WTC11 (cell line): ENCODE results near the gene CENPS. TPM values are rescaled to one million over a fixed set of nuclear protein-coding genes. Genes with fewer than 3 reads are reported as not detected.

Experiments used
- ATAC-seq: fragments of 200-7000 bp; cut with Tn5 transposase; 2 replicates; pipeline ENCODE4 v1.10.0; 2021; ENCODE audit warnings: mild to moderate bottlenecking, moderate library complexity
- CTCF ChIA-PET: fragments of 300-600 bp; sonication (Branson Sonifier 250); formaldehyde crosslinking; loops from one replicate; lab custom pipeline; 2021; ENCODE audit warnings: antibody characterized with exemption; lab: Charles Lee
- POLR2A ChIA-PET: fragments of 350-600 bp; sonication (Branson Sonifier 250); formaldehyde crosslinking; loops from one replicate; lab custom pipeline; 2021; ENCODE audit warnings: antibody characterized with exemption; lab: Charles Lee
- DNase-seq: peaks from one replicate; pipeline ENCODE4 v3.0.0; 2021; ENCODE audit warnings: low spot score
- H3K27ac Mint-ChIP-seq: 2 replicates; pipeline ENCODE4 v1.8.0; 2021; ENCODE audit warnings: mixed read lengths
- H3K27me3 Mint-ChIP-seq: 2 replicates; pipeline ENCODE4 v1.8.0; 2021; ENCODE audit warnings: low read depth, mild to moderate bottlenecking, moderate library complexity, mixed read lengths
- H3K36me3 Mint-ChIP-seq: 2 replicates; pipeline ENCODE4 v1.8.0; 2021; ENCODE audit warnings: mixed read lengths
- H3K4me1 Mint-ChIP-seq: 2 replicates; pipeline ENCODE4 v1.8.0; 2022; ENCODE audit warnings: mixed read lengths
- H3K4me3 Mint-ChIP-seq: 2 replicates; pipeline ENCODE4 v1.8.0; 2021; ENCODE audit warnings: mild to moderate bottlenecking, moderate library complexity, mixed read lengths
- H3K9me3 Mint-ChIP-seq: 2 replicates; pipeline ENCODE4 v1.8.0; 2021; ENCODE audit warnings: mixed read lengths
- AR ChIP-seq: fragments of 250-450 bp; sonication (Bioruptor Pico); IDR thresholded peaks from 2 replicates; pipeline ENCODE4 v1.9.0; 2021; ENCODE audit warnings: mild to moderate bottlenecking
- CREB1 ChIP-seq: sonication (generic); formaldehyde crosslinking; IDR thresholded peaks from 2 replicates; pipeline ENCODE4 v1.8.0; 2023; ENCODE audit warnings: mild to moderate bottlenecking, missing genetic modification reagents
- E2F1 ChIP-seq: sonication (generic); formaldehyde crosslinking; IDR thresholded peaks from 2 replicates; pipeline ENCODE4 v1.8.0; 2022; ENCODE audit warnings: mild to moderate bottlenecking, missing genetic modification reagents
- FOXP1 ChIP-seq: sonication (generic); formaldehyde crosslinking; IDR thresholded peaks from 2 replicates; pipeline ENCODE4 v1.8.0; 2022; ENCODE audit warnings: missing genetic modification reagents, mild to moderate bottlenecking, moderate library complexity, borderline replicate concordance
- GRHL2 ChIP-seq: fragments of 250-450 bp; sonication (Bioruptor Pico); IDR thresholded peaks from 2 replicates; pipeline ENCODE4 v1.8.0; 2022; ENCODE audit warnings: mild to moderate bottlenecking, moderate library complexity; ENCODE audit not compliant: insufficient replicate concordance, severe bottlenecking
- HMGA2 ChIP-seq: fragments of 250-450 bp; sonication (Bioruptor Pico); IDR thresholded peaks from 2 replicates; pipeline ENCODE4 v1.4.0; 2021; ENCODE audit warnings: mild to moderate bottlenecking, moderate library complexity
- NR3C1 ChIP-seq: sonication (generic); formaldehyde crosslinking; conservative IDR thresholded peaks from 2 replicates; pipeline ENCODE4 v1.8.1; 2023; ENCODE audit warnings: low read depth, mild to moderate bottlenecking, missing genetic modification reagents
- PRDM15 ChIP-seq: sonication (generic); formaldehyde crosslinking; IDR thresholded peaks from 2 replicates; pipeline ENCODE4 v1.8.0; 2022; ENCODE audit warnings: missing genetic modification reagents
- RORB ChIP-seq: fragments of 250-450 bp; sonication (Bioruptor Pico); IDR thresholded peaks from 2 replicates; pipeline ENCODE4 v1.9.0; 2021; ENCODE audit warnings: mild to moderate bottlenecking
- SMAD4 ChIP-seq: sonication (generic); formaldehyde crosslinking; IDR thresholded peaks from 2 replicates; pipeline ENCODE4 v1.8.0; 2022; ENCODE audit warnings: mild to moderate bottlenecking, missing genetic modification reagents
- SP1 ChIP-seq: sonication (generic); formaldehyde crosslinking; conservative IDR thresholded peaks from 2 replicates; pipeline ENCODE4 v1.8.1; 2022; ENCODE audit warnings: missing genetic modification reagents
- USF1 ChIP-seq: sonication (generic); formaldehyde crosslinking; IDR thresholded peaks from 2 replicates; pipeline ENCODE4 v1.8.0; 2022; ENCODE audit warnings: mild to moderate bottlenecking, missing genetic modification reagents
- ZNF121 ChIP-seq: sonication (generic); formaldehyde crosslinking; IDR thresholded peaks from 2 replicates; pipeline ENCODE4 v1.8.0; 2023; ENCODE audit warnings: missing genetic modification reagents
- ZNF138 ChIP-seq: sonication (generic); formaldehyde crosslinking; conservative IDR thresholded peaks from 2 replicates; pipeline ENCODE4 v1.8.1; 2022; ENCODE audit warnings: mild to moderate bottlenecking, moderate library complexity, missing genetic modification reagents
- ZNF219 ChIP-seq: sonication (generic); formaldehyde crosslinking; IDR thresholded peaks from 2 replicates; pipeline ENCODE4 v1.8.0; 2023; ENCODE audit warnings: missing genetic modification reagents, mild to moderate bottlenecking, borderline replicate concordance
- ZNF263 ChIP-seq: sonication (generic); formaldehyde crosslinking; IDR thresholded peaks from 2 replicates; pipeline ENCODE4 v1.8.1; 2022; ENCODE audit warnings: low read depth, mild to moderate bottlenecking, moderate library complexity, missing genetic modification reagents
- ZNF396 ChIP-seq: fragments of 250-450 bp; sonication (Bioruptor Pico); IDR thresholded peaks from 2 replicates; pipeline ENCODE4 v1.8.0; 2021; ENCODE audit warnings: mild to moderate bottlenecking, moderate library complexity, borderline replicate concordance
- total RNA-seq: library from RNA; stranded (reverse); gene quantifications from 3 replicates; pipeline ENCODE4 v1.2.3, GENCODE V29; 2021

Gene CENPS
- total RNA-seq, 1 experiment from 2014 or later, result 13.8 TPM

GRCh38 chr1:10444248-10444647, 14.0 kb downstream of the CENPS start:
- CTCF ChIA-PET, result interaction anchor here (0.7 to 2.6 kb wide), 2 partner anchors 14 to 206 kb away, joined by 3 to 14 read pairs; partner anchors contain the start of gene CENPS
- Mint-ChIP-seq H3K36me3 (peaks cover 6% of the 10 kb centered on the region; the same call in 1 of the 2 replicates), H3K27me3 (no peaks in the 10 kb centered on the region)

GRCh38 chr1:10444795-10445397, 14.7 kb downstream of the CENPS start:
- ChIA-PET CTCF (no interaction called here), POLR2A (no interaction called here)
- peak overlapping the region; percentile 36; the same call in 1 of the 2 replicates for H3K27ac Mint-ChIP-seq

More at GRCh38 chr1:10444248-10444647, 14.0 kb downstream of the CENPS start:
- POLR2A ChIA-PET, result interaction anchor here (0.7 kb wide), 1 partner anchor 48 kb away, joined by 6 read pairs; no protein-coding TSS in a partner anchor
- DNase-seq (no peak), ATAC-seq (no peak)
- H3K27ac Mint-ChIP-seq, result peak overlapping the region; percentile 36; the same call in 1 of the 2 replicates
- no peaks in the 10 kb centered on the region for H3K9me3 Mint-ChIP-seq
- no peaks in the 10 kb centered on the region for H3K4me1 Mint-ChIP-seq
- no peak overlapping the region for H3K4me3 Mint-ChIP-seq
- TF ChIP-seq USF1 (no peak), ZNF263 (CRISPR knock-in tag) (no peak), RORB (CRISPR knock-in tag) (no peak), ZNF396 (no peak), ZNF138 (CRISPR knock-in tag) (no peak), CREB1 (CRISPR knock-in tag) (no peak), ZNF219 (CRISPR knock-in tag) (no peak), NR3C1 (CRISPR knock-in tag) (no peak), HMGA2 (CRISPR knock-in tag) (no peak), SP1 (CRISPR knock-in tag) (no peak), PRDM15 (CRISPR knock-in tag) (no peak), SMAD4 (no peak), AR (CRISPR knock-in tag) (no peak), GRHL2 (no peak), FOXP1 (CRISPR knock-in tag) (no peak)

More at GRCh38 chr1:10444795-10445397, 14.7 kb downstream of the CENPS start:
- Mint-ChIP-seq H3K4me3 (no peak overlapping the region), H3K27me3 (no peaks in the 10 kb centered on the region), H3K9me3 (no peaks in the 10 kb centered on the region), H3K4me1 (peaks cover 3% of the 10 kb centered on the region), H3K36me3 (peaks cover 6% of the 10 kb centered on the region; the same call in 1 of the 2 replicates)
- DNase-seq (no peak), ATAC-seq (no peak)
- TF ChIP-seq E2F1 (CRISPR knock-in tag) (no peak), ZNF121 (CRISPR knock-in tag) (0 out of 2 replicates have a peak, but pooled peaks have one; percentile 16)
